ENCODE measurements around the gene WWOX. TPM values are rescaled to one million over a fixed set of nuclear protein-coding genes. Genes with fewer than 3 reads are reported as not detected.

The WWOX gene
- total RNA-seq, 1 donor from 2014 or later, result 7.3 TPM

GRCh38 chr16:79018650-79019429 lies 919.4 kb downstream of the WWOX start:
- H3K4me1 Mint-ChIP-seq (ENCODE audit: low read depth, unreplicated experiment), result no peaks in the 10 kb centered on the region
- no peak overlapping the region for H3K4me3 Mint-ChIP-seq (ENCODE audit: unreplicated experiment)
- Histone ChIP-seq H3K9ac (ENCODE audit: low read length) (no peak overlapping the region), H3K36me3 (ENCODE audit: insufficient read depth, low read length) (no peaks in the 10 kb centered on the region), H3K27me3 (ENCODE audit: insufficient read depth, low read length) (no peaks in the 10 kb centered on the region), H3K9me3 (ENCODE audit: insufficient read depth, low read depth, low read length) (no peaks in the 10 kb centered on the region), H3K27ac (ENCODE audit: low read depth, low read length) (no peak overlapping the region), H3K4me1 (ENCODE audit: insufficient read depth, low read length) (no peaks in the 10 kb centered on the region), H3K4me3 (ENCODE audit: insufficient read depth, low read depth, low read length) (no peak overlapping the region), H2AFZ (ENCODE audit: low read depth, low read length) (no peak overlapping the region), H3K79me2 (ENCODE audit: insufficient read depth, low read length) (no peaks in the 10 kb centered on the region), H3K4me2 (ENCODE audit: low read length) (no peak overlapping the region), H4K20me1 (ENCODE audit: insufficient read depth, low read length) (no peaks in the 10 kb centered on the region)
- DNase-seq (ENCODE audit: low read depth), result no peak
- peaks cover 2% of the 10 kb centered on the region for H3K9me3 Mint-ChIP-seq (ENCODE audit: unreplicated experiment)
- no peak for FAIRE-seq
- TF ChIP-seq CTCF (IDR thresholded peaks at IDR 0.05; ENCODE audit: insufficient read depth, low read depth, low read length) (no peak), EZH2 (IDR thresholded peaks at IDR 0.05; ENCODE audit: insufficient read depth, low read length) (no peak)
- H3K27me3 Mint-ChIP-seq (ENCODE audit: low read depth, unreplicated experiment), result peaks cover 11% of the 10 kb centered on the region
- H3K36me3 Mint-ChIP-seq (ENCODE audit: low read depth, unreplicated experiment), result no peaks in the 10 kb centered on the region
- H3K27ac Mint-ChIP-seq (ENCODE audit: unreplicated experiment), result no peak overlapping the region

- no peaks in the 10 kb centered on the region for H3K27me3 ChIP-seq (ENCODE audit: insufficient read depth, low read length)
- H3K79me2 ChIP-seq (ENCODE audit: insufficient read depth, low read length), result no peaks in the 10 kb centered on the region
- no peaks in the 10 kb centered on the region for H4K20me1 ChIP-seq (ENCODE audit: insufficient read depth, low read length)
- no peak for TF ChIP-seq CTCF (IDR thresholded peaks at IDR 0.05; ENCODE audit: insufficient read depth, low read depth, low read length)
- no peak for TF ChIP-seq EZH2 (IDR thresholded peaks at IDR 0.05; ENCODE audit: insufficient read depth, low read length)
- peaks cover 2% of the 10 kb centered on the region for H3K9me3 Mint-ChIP-seq (ENCODE audit: unreplicated experiment)
- H3K36me3 Mint-ChIP-seq (ENCODE audit: low read depth, unreplicated experiment), result no peaks in the 10 kb centered on the region
- H3K4me1 ChIP-seq (ENCODE audit: insufficient read depth, low read length), result no peaks in the 10 kb centered on the region
- peaks cover 7% of the 10 kb centered on the region for H3K27me3 Mint-ChIP-seq (ENCODE audit: low read depth, unreplicated experiment)
- H3K27ac Mint-ChIP-seq (ENCODE audit: unreplicated experiment), result no peak overlapping the region
- no peak overlapping the region for H3K4me2 ChIP-seq (ENCODE audit: low read length)
- no peak overlapping the region for H3K4me3 Mint-ChIP-seq (ENCODE audit: unreplicated experiment)
- no peaks in the 10 kb centered on the region for H3K9me3 ChIP-seq (ENCODE audit: insufficient read depth, low read depth, low read length)
- H2AFZ ChIP-seq (ENCODE audit: low read depth, low read length), result no peak overlapping the region
- no peak overlapping the region for H3K27ac ChIP-seq (ENCODE audit: low read depth, low read length)
- H3K36me3 ChIP-seq (ENCODE audit: insufficient read depth, low read length), result no peaks in the 10 kb centered on the region
- no peak for FAIRE-seq
- DNase-seq (ENCODE audit: low read depth), result no peak
- no peaks in the 10 kb centered on the region for H3K4me1 Mint-ChIP-seq (ENCODE audit: low read depth, unreplicated experiment)
- no peak overlapping the region for H3K9ac ChIP-seq (ENCODE audit: low read length)
- no peak overlapping the region for H3K4me3 ChIP-seq (ENCODE audit: insufficient read depth, low read depth, low read length)
These were observed 920.0 kb downstream of the WWOX start for GRCh38 chr16:79019431-79019830.

- DNase-seq (ENCODE audit: low read depth) (no peak), FAIRE-seq (no peak)
- Histone ChIP-seq H3K4me1 (ENCODE audit: insufficient read depth, low read length) (no peaks in the 10 kb centered on the region), H3K9ac (ENCODE audit: low read length) (no peak overlapping the region), H3K36me3 (ENCODE audit: insufficient read depth, low read length) (no peaks in the 10 kb centered on the region), H2AFZ (ENCODE audit: low read depth, low read length) (no peak overlapping the region), H3K27ac (ENCODE audit: low read depth, low read length) (no peak overlapping the region), H3K79me2 (ENCODE audit: insufficient read depth, low read length) (no peaks in the 10 kb centered on the region), H4K20me1 (ENCODE audit: insufficient read depth, low read length) (no peaks in the 10 kb centered on the region), H3K4me3 (ENCODE audit: insufficient read depth, low read depth, low read length) (no peak overlapping the region), H3K9me3 (ENCODE audit: insufficient read depth, low read depth, low read length) (no peaks in the 10 kb centered on the region), H3K4me2 (ENCODE audit: low read length) (no peak overlapping the region), H3K27me3 (ENCODE audit: insufficient read depth, low read length) (no peaks in the 10 kb centered on the region)
- no peaks in the 10 kb centered on the region for H3K4me1 Mint-ChIP-seq (ENCODE audit: low read depth, unreplicated experiment)
- H3K27ac Mint-ChIP-seq (ENCODE audit: unreplicated experiment), result no peak overlapping the region
- H3K36me3 Mint-ChIP-seq (ENCODE audit: low read depth, unreplicated experiment), result no peaks in the 10 kb centered on the region
- TF ChIP-seq EZH2 (IDR thresholded peaks at IDR 0.05; ENCODE audit: insufficient read depth, low read length) (no peak), CTCF (IDR thresholded peaks at IDR 0.05; ENCODE audit: insufficient read depth, low read depth, low read length) (no peak)
- H3K4me3 Mint-ChIP-seq (ENCODE audit: unreplicated experiment), result peak overlapping the region; percentile 65
- no peaks in the 10 kb centered on the region for H3K9me3 Mint-ChIP-seq (ENCODE audit: unreplicated experiment)
- H3K27me3 Mint-ChIP-seq (ENCODE audit: low read depth, unreplicated experiment), result peaks cover 7% of the 10 kb centered on the region
These were observed 922.7 kb downstream of the WWOX start for GRCh38 chr16:79021991-79022630.
